ENCODE data around the gene TNNI3K.

Gene TNNI3K

GRCh38 chr1:74396933-74397332 lies 161.7 kb downstream of the TNNI3K start:
- no peak for DNase-seq

GRCh38 chr1:74399249-74399648 lies 164.1 kb downstream of the TNNI3K start:
- DNase-seq, result no peak

GRCh38 chr1:74402873-74403272 lies 167.7 kb downstream of the TNNI3K start:
- DNase-seq, result no peak

- no peak for DNase-seq
Measured at GRCh38 chr1:74403606-74404005, 168.4 kb downstream of the TNNI3K start.

GRCh38 chr1:74406759-74407158 lies 171.6 kb downstream of the TNNI3K start:
- no peak for DNase-seq

GRCh38 chr1:74407902-74408301 lies 172.7 kb downstream of the TNNI3K start:
- no peak for DNase-seq

GRCh38 chr1:74412244-74412643 lies 177.1 kb downstream of the TNNI3K start:
- no peak for DNase-seq

- no peak for DNase-seq
Measured at GRCh38 chr1:74415935-74416334, 180.7 kb downstream of the TNNI3K start.

GRCh38 chr1:74419611-74420010 lies 184.4 kb downstream of the TNNI3K start:
- DNase-seq, result no peak

- DNase-seq, result no peak
Measured at GRCh38 chr1:74420467-74420866, 185.3 kb downstream of the TNNI3K start.

- DNase-seq, result no peak
Measured at GRCh38 chr1:74422421-74423292, 187.5 kb downstream of the TNNI3K start.

GRCh38 chr1:74423471-74423870 lies 188.3 kb downstream of the TNNI3K start:
- DNase-seq, result no peak

- DNase-seq, result no peak
Measured at GRCh38 chr1:74425676-74426075, 190.5 kb downstream of the TNNI3K start.

- DNase-seq, result no peak
Measured at GRCh38 chr1:74426208-74426937, 191.2 kb downstream of the TNNI3K start.

- no peak for DNase-seq
Measured at GRCh38 chr1:74427681-74428080, 192.5 kb downstream of the TNNI3K start.

- no peak for DNase-seq
Measured at GRCh38 chr1:74429580-74429979, 194.4 kb downstream of the TNNI3K start.

GRCh38 chr1:74430342-74430934 lies 195.3 kb downstream of the TNNI3K start:
- no peak for DNase-seq

GRCh38 chr1:74431531-74431930 lies 196.3 kb downstream of the TNNI3K start:
- no peak for DNase-seq

GRCh38 chr1:74432325-74432724 lies 197.1 kb downstream of the TNNI3K start:
- DNase-seq, result no peak

GRCh38 chr1:74434321-74434720 lies 199.1 kb downstream of the TNNI3K start:
- no peak for DNase-seq

GRCh38 chr1:74436078-74436477 lies 200.9 kb downstream of the TNNI3K start:
- no peak for DNase-seq

GRCh38 chr1:74437035-74437434 lies 201.8 kb downstream of the TNNI3K start:
- DNase-seq, result no peak

GRCh38 chr1:74452035-74452434 lies 216.8 kb downstream of the TNNI3K start:
- no peak for DNase-seq

- DNase-seq, result no peak
Measured at GRCh38 chr1:74453277-74453676, 218.1 kb downstream of the TNNI3K start.
